GM23338 (cell line): ENCODE measurements around the gene ITGA1. TPM values are rescaled to one million over a fixed set of nuclear protein-coding genes. Genes with fewer than 3 reads are reported as not detected.

Experiments used
- ATAC-seq: fragments of 200-7000 bp; cut with Tn5 transposase; 3 replicates; pipeline ENCODE4 v1.9.1; 2020
- DNase-seq: peaks from one replicate; pipeline ENCODE4 v3.0.0-alpha.2; 2015; ENCODE audit warnings: low spot score
- H2AFZ ChIP-seq: fragments of 200-600 bp; sonication (generic); 2 replicates; pipeline ENCODE4 v1.8.0; 2016; ENCODE audit warnings: antibody characterized with exemption, mild to moderate bottlenecking, moderate library complexity
- H3F3A ChIP-seq: fragments of 200-600 bp; sonication (generic); replicated peaks from 2 replicates; pipeline ENCODE4 v1.8.0; 2017; ENCODE audit warnings: antibody characterized with exemption, mixed run types, low read depth
- H3K27ac ChIP-seq: fragments of 200-600 bp; sonication (generic); 2 replicates; pipeline ENCODE4 v1.6.1; 2016; ENCODE audit warnings: low read depth
- H3K27me3 ChIP-seq: fragments of 200-600 bp; sonication (generic); 2 replicates; pipeline ENCODE4 v1.8.0; 2016; ENCODE audit warnings: mild to moderate bottlenecking, mixed run types, moderate library complexity; ENCODE audit not compliant: insufficient read depth
- H3K36me3 ChIP-seq: fragments of 200-600 bp; sonication (generic); 2 replicates; pipeline ENCODE4 v1.8.0; 2016; ENCODE audit warnings: mild to moderate bottlenecking; ENCODE audit not compliant: insufficient read depth
- H3K4me1 ChIP-seq: fragments of 200-600 bp; sonication (generic); 2 replicates; pipeline ENCODE4 v1.8.0; 2016; ENCODE audit warnings: mild to moderate bottlenecking, moderate library complexity; ENCODE audit not compliant: insufficient read depth
- H3K4me2 ChIP-seq: fragments of 200-600 bp; sonication (generic); 2 replicates; pipeline ENCODE4 v1.7.1; 2017; ENCODE audit warnings: mixed run types
- H3K4me3 ChIP-seq: fragments of 200-600 bp; sonication (generic); 2 replicates; pipeline ENCODE4 v1.6.1; 2016; ENCODE audit warnings: mixed run types
- H3K79me2 ChIP-seq: fragments of 200-600 bp; sonication (generic); replicated peaks from 2 replicates; pipeline ENCODE4 v1.8.0; 2017; ENCODE audit warnings: mild to moderate bottlenecking; ENCODE audit not compliant: insufficient read depth
- H3K9me2 ChIP-seq: fragments of 200-600 bp; sonication (generic); 2 replicates; pipeline ENCODE4 v1.8.0; 2017; ENCODE audit not compliant: insufficient read depth
- H4K20me1 ChIP-seq: fragments of 200-600 bp; sonication (generic); replicated peaks from 2 replicates; pipeline ENCODE4 v1.8.0; 2017; ENCODE audit warnings: mild to moderate bottlenecking; ENCODE audit not compliant: insufficient read depth
- H3K27ac Mint-ChIP-seq: 2 replicates; pipeline ENCODE4 v1.8.0; 2020; ENCODE audit warnings: inconsistent platforms, mild to moderate bottlenecking, moderate library complexity, mixed read lengths
- H3K27me3 Mint-ChIP-seq: 3 replicates; pipeline ENCODE4 v1.8.0; 2022; ENCODE audit warnings: low read depth, mild to moderate bottlenecking, moderate library complexity, mixed read lengths, inconsistent platforms; ENCODE audit not compliant: insufficient read depth, poor library complexity
- H3K36me3 Mint-ChIP-seq: 3 replicates; pipeline ENCODE4 v1.8.0; 2021; ENCODE audit warnings: low read depth, mild to moderate bottlenecking, inconsistent platforms, moderate library complexity, mixed read lengths
- H3K4me1 Mint-ChIP-seq: 3 replicates; pipeline ENCODE4 v1.8.0; 2020; ENCODE audit warnings: mild to moderate bottlenecking, inconsistent platforms, mixed read lengths
- H3K4me3 Mint-ChIP-seq: 3 replicates; pipeline ENCODE4 v1.8.0; 2021; ENCODE audit warnings: moderate library complexity, mild to moderate bottlenecking, inconsistent platforms, mixed read lengths
- H3K9me3 Mint-ChIP-seq: 3 replicates; pipeline ENCODE4 v1.8.0; 2020; ENCODE audit warnings: moderate library complexity, mild to moderate bottlenecking, inconsistent platforms, mixed read lengths
- EZH2 ChIP-seq: fragments of 200-600 bp; sonication (generic); IDR thresholded peaks from one replicate; pipeline ENCODE4 v1.8.0; 2017; ENCODE audit warnings: antibody characterized with exemption, mild to moderate bottlenecking, low read depth; ENCODE audit not compliant: unreplicated experiment
- JUNB ChIP-seq: IDR thresholded peaks from one replicate; pipeline ENCODE4 v1.6.1; 2016; ENCODE audit warnings: antibody characterized with exemption; ENCODE audit not compliant: unreplicated experiment
- NANOG ChIP-seq: IDR thresholded peaks from 2 replicates; pipeline ENCODE4 v1.6.1; 2016; ENCODE audit warnings: antibody characterized with exemption, borderline replicate concordance
- REST ChIP-seq: IDR thresholded peaks from one replicate; pipeline ENCODE4 v1.6.1; 2018; ENCODE audit warnings: antibody characterized with exemption; ENCODE audit not compliant: unreplicated experiment
- ZNF462 ChIP-seq: fragments of 250-450 bp; sonication (Bioruptor Pico); IDR thresholded peaks from 2 replicates; pipeline ENCODE4 v1.5.0; 2020; ENCODE audit warnings: mild to moderate bottlenecking, moderate library complexity
- polyA plus RNA-seq: library from polyadenylated mRNA; unstranded; fragments of >200 nt; fragmentation: Nextera tagmentation; extraction: Ambion mirVana; gene quantifications from 2 replicates; pipeline ENCODE4 v1.2.1, GENCODE V29; 2016
- total RNA-seq: library from RNA; depleted of rRNA; stranded (reverse); fragments of >200 nt; shearing (Covaris generic); gene quantifications from 2 replicates; pipeline ENCODE4 v1.2.3, GENCODE V29; 2014

The ITGA1 gene
- total and polyA plus RNA-seq, 2 experiments from 2014 or later = 1.8 to 4.9 TPM

GRCh38 chr5:52861368-52861767 is 73.7 kb downstream of the ITGA1 start:
- DNase-seq (no peak), ATAC-seq (no peak)
- H3K4me2 ChIP-seq = no peak overlapping the region
- TF ChIP-seq EZH2 (no peak), ZNF462 (CRISPR knock-in tag) (no peak), REST (no peak), NANOG (no peak), JUNB (no peak)
- H3K27me3 ChIP-seq = no peaks in the 10 kb centered on the region
- no peak overlapping the region for H2AFZ ChIP-seq
- H3F3A ChIP-seq = no peaks in the 10 kb centered on the region
- H4K20me1 ChIP-seq = no peaks in the 10 kb centered on the region
- no peaks in the 10 kb centered on the region for H3K79me2 ChIP-seq
- Mint-ChIP-seq H3K9me3 (no peaks in the 10 kb centered on the region), H3K27me3 (no peaks in the 10 kb centered on the region), H3K4me1 (no peaks in the 10 kb centered on the region), H3K27ac (no peak overlapping the region), H3K4me3 (no peak overlapping the region), H3K36me3 (no peaks in the 10 kb centered on the region)
- H3K4me3 ChIP-seq = no peak overlapping the region
- H3K9me2 ChIP-seq = no peaks in the 10 kb centered on the region
- no peaks in the 10 kb centered on the region for H3K4me1 ChIP-seq
- no peak overlapping the region for H3K27ac ChIP-seq
- H3K36me3 ChIP-seq = no peaks in the 10 kb centered on the region
